IPS-11a (cell line): ENCODE measurements around the gene SSMEM1.
"Not testable (repeated sequence)": the region's sequence is repeated elsewhere in the genome, so short reads cannot be mapped to it uniquely, and the experiment has no call there.

Experiments used
- H3K4me3 ChIP-seq: one replicate; pipeline ENCODE4 v1.5.1; 2013; ENCODE audit warnings: low read depth, low read length, control low read depth

SSMEM1 gene

GRCh38 chr7:130207642-130208041 lies at the start of gene SSMEM1:
SSMEM1 (plus strand) TSS chr7:130207860; CDS start chr7:130207911, 51 bp downstream.
- no peak within 1 kb of the TSS for H3K4me3 ChIP-seq

DNA sequence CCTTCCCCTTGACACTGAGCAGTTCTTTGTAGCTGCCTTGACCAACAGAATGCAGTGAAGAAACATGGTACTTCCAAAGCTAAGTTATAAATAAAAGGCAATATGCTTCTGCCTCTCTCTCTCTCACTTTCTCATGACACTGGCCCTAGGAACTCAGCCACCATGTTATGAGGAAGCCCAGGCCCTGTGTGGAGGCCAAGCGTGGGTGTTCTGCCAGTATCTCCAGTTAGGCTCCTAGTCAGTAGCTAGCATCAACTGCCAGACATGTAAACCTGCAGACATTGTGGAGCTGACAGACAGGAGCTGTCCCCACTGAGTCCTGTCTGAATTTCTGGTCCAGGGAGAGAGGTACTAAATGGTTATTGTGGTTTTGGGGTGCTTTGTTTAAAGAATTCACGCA lies 47.6 kb upstream of the SSMEM1 start:
- no peak overlapping the region for H3K4me3 ChIP-seq

- H3K4me3 ChIP-seq: no peak overlapping the region
These were observed 47.2 kb upstream of the SSMEM1 start for GRCh38 chr7:130160455-130160854.

GRCh38 chr7:130162196-130162595 lies 45.5 kb upstream of the SSMEM1 start:
- no peak overlapping the region for H3K4me3 ChIP-seq

GRCh38 chr7:130174237-130174959 lies 33.3 kb upstream of the SSMEM1 start:
- H3K4me3 ChIP-seq: no peak overlapping the region

DNA sequence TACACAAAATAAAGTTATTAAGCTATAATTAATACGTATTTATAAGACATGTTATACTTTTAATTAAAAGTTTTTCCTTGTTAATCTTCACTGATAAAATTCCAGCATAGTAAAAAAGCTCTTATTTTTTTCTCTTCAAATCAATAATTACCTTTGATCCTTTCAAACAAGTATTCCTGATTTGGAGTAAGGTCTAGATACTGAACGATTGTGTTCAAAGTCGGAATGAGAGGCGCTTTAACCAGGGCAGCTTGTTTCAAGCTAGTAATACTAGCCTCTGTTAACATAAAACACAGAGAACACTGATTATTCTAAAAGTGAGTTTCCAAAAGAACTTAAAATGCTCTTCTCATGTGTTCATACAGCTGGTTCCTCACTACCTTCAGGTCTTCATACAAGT lies 29.4 kb upstream of the SSMEM1 start:
- no peak overlapping the region for H3K4me3 ChIP-seq

DNA sequence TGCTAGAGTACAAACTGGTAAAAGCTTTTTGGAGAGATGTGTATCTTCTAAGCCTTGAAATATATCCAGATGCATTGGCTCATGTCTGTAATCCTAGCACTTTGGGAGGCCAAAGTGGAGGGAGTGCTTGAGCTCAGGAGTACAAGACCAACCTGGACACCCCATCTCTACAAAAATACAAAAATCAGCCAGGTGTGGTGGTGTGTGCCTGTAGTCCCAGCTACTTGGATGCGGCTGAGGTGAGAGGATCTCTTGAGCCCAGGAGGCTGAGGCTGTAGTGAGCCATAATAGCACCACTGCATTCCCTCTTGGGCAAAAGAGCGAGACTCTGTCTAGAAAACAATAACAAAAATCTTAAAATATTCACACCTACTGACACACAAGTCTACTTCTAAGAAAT lies 28.0 kb upstream of the SSMEM1 start:
- H3K4me3 ChIP-seq: no peak overlapping the region

GRCh38 chr7:130180571-130181262 lies 26.9 kb upstream of the SSMEM1 start:
- H3K4me3 ChIP-seq: no peak overlapping the region

DNA sequence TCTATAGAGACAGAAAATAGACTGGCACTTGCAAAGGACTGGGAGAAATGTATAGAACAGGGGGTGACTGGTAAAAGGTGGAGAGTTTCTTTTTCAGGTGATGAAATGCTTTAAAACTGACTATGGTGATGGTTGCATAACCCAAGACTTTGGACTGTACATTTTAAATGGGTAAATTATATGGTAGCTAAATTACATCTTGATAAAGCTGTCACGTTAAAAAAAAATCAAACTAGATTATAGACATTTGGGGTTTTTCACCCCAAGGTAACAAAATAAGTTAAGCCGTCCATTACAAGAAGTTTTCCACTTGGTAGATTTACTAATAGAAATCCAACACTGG lies 26.4 kb upstream of the SSMEM1 start:
- no peak overlapping the region for H3K4me3 ChIP-seq

GRCh38 chr7:130182990-130183389 lies 24.7 kb upstream of the SSMEM1 start:
- no peak overlapping the region for H3K4me3 ChIP-seq

GRCh38 chr7:130184349-130184748 lies 23.3 kb upstream of the SSMEM1 start:
- H3K4me3 ChIP-seq: not testable (repeated sequence)

DNA sequence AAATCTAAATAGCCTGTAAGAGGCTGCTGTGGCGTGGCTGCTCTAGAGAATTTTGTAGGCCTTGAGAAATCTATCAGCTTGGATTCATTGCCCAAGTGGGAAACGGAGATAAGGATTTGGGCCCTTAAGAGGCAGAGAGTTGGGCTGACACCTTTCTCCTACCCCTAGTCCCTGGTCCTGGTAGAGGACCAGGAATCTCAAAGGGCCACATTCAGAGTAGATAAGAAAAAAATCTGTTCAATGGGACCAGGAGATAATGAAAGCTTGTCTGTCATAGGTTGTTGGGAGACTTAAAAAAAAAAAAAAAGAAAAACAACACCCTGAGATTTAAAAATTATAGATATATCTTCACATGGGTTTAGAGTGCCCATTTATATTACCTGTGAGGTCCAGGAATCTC lies 20.3 kb upstream of the SSMEM1 start:
- no peak overlapping the region for H3K4me3 ChIP-seq

DNA sequence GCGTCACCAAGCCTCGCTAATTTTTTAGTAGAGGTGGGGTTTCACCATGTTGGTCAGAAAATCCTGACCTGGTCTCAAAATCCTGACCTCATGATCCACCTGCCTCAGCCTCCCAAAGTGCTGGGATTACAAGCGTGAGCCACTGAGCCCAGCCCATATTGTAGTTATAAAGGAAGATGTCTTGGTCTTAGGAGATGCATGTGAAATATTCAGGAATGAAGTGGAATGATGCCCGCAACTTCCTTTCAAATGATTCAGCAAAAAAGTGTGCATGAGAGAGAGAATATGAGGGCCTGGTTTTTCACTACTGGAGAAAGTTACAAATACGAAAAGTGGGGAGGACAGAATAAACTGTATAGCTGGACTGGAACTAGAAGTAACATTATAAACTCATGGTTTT lies 18.3 kb upstream of the SSMEM1 start:
- no peak overlapping the region for H3K4me3 ChIP-seq

GRCh38 chr7:130191791-130192190 lies 15.9 kb upstream of the SSMEM1 start:
- H3K4me3 ChIP-seq: no peak overlapping the region

DNA sequence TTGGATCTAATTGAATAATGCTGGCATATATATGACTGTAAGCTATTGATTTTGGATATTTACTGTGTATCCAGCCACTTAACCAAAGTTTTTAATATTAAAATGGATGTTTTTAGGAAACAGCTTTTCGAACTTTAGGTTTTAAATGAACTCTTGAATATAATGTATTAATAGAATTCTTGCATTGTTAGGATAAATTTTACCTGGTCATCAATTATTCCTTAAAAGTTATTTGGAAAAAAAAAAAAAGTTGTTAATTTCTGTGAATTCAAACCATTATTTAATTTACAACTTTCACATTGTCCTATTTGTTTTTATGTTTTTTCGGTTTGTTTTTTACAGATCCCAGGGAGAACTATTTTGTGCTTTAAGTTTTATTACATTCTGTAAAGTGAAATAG lies 12.3 kb upstream of the SSMEM1 start:
- H3K4me3 ChIP-seq: no peak overlapping the region

DNA sequence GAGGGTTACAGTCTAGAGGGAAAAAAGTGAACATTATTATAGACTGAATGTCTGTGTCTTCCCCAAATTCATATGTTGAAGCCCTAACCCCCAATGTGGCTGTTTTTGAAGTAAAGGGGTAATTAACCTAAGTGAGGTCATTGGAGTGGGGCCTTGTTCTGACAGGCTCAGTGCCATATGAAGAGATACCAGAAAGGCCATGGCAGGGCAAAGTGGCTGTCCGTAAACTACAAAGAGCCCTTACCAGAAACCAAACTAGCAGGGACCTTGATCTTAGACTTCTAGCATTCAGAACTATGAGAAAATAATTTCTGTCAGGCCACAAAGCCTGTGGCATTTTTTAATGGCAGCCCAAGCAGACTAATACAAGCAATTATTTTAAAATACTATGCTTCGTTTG lies 11.2 kb upstream of the SSMEM1 start:
- H3K4me3 ChIP-seq: no peak overlapping the region

GRCh38 chr7:130197094-130197493 lies 10.6 kb upstream of the SSMEM1 start:
- H3K4me3 ChIP-seq: no peak overlapping the region

DNA sequence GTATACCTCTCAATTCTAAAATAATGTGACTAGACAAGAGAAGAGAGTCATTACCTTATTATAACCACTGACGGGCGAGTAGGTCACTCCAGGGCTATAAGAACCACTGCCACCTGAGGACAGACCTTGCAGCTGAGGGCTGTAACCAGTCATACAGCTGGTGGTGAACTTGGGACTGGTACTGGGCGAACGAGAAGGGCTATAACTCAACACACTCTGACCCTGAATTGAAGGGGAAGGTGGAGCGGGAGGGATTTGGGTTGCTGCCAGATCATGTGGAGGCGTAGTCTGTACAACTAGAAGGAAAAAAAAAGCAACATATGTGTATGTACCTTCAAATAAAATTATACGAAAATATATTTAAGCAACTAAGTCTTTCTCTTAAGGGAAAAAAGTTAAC lies 5.9 kb upstream of the SSMEM1 start:
- H3K4me3 ChIP-seq: no peak overlapping the region

GRCh38 chr7:130205084-130205947 lies 2.3 kb upstream of the SSMEM1 start, which contains the start of gene TMEM209:
TMEM209 (minus strand) TSS chr7:130205406; CDS start chr7:130205375, 31 bp downstream.
- H3K4me3 ChIP-seq: peak within 1 kb of the TSS; percentile 78

DNA sequence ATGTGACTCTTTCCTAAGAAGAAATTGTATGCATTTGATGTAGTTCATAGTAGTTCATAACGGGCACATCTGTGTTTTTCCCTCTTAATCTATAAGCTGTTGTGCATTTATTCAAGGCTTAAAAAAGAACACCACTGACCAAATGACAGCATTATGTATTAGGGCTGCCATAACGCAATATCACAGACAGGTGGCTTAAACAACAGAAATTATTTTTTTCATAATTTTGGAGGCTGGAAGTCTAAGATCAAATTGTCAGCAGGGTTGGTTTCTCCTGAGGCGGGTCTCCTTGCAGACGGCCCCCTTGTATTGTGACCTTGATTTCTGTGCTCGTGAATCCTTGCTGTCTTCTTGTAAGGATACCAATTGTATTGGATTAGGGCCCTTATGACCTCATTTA lies 627 bp upstream of the SSMEM1 start:
- no peak overlapping the region for H3K4me3 ChIP-seq

- H3K4me3 ChIP-seq: no peak overlapping the region
These were observed 856 bp downstream of the SSMEM1 start for GRCh38 chr7:130208516-130208915.
